ENCODE data around the gene KCNIP4.

KCNIP4 gene

DNA sequence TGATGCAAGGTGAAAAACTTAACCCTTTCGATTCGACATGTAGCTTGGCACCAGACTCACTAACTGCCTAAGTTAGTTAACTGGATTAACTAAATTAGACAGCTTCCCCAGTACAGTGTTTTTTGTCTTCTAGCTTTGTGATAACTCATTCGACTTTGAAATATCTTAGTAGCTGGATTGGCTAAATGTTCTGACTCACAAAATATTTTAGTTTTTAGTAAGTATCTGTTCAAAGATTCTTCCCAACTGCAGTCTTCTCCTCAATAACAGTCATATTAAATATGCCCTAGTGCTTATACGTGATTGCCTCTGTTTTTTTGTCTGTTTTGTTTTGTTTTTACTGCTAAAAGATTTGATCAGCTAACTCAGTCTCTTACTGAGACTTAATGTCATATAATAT is 102.9 kb downstream of the KCNIP4 start:
- no peak for DNase-seq (ENCODE audit: low read depth)

DNA sequence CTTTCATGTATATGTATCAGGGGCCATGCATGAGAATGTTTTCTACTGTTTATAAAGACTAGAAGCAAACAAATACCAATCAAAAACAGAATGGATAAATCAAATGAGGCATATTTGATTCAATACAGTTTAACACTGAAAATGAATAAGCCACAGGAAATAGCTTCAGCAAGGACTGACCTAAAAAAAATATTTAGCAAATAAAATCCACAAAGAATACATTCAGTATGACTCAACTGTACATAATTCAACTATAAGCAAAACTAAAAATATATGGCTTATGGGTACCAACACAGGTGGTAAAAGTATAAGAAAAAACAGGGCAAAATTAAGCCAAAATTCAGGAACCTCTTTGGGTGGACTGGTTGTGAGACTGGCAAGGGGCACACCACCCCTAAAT is 112.9 kb downstream of the KCNIP4 start:
- no peak for DNase-seq (ENCODE audit: low read depth)

DNA sequence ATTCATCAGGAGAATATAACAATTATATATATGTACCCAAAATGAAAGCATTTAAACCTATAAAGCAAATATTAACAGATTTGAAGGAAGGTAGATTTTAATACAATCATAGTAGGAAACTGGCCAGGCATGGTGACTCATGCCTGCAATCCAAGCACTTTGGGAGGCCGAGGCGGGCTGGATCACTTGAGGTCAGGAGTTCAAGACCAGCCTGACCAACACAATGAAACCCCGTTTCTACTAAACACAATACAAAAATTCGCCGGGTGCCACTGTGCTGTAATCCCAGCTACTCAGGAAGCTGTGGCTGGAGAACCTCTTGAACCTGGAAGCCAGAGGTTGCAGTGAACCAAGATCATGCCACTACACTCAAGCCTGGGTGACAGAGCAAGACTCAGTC is 118.3 kb downstream of the KCNIP4 start:
- DNase-seq (ENCODE audit: low read depth): no peak

DNA sequence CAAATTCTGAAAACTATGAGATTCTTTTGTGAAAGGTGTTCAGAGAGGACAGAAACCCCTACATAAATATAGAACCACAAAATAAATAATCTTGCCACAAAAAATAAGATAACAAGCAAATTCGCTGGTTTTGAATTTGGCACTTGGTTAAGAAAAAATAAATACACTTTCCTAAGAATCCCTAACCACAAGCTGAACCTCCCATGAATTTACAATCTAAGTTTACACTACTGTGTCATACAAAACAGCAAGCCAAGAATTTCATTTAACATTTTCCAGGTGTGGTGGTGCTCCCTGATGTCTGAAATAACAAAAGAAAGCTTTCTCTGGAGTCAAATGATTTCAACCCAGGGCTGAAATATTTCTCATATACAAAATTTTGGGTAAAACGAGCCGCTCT is 121.0 kb downstream of the KCNIP4 start:
- DNase-seq (ENCODE audit: low read depth): no peak

DNA sequence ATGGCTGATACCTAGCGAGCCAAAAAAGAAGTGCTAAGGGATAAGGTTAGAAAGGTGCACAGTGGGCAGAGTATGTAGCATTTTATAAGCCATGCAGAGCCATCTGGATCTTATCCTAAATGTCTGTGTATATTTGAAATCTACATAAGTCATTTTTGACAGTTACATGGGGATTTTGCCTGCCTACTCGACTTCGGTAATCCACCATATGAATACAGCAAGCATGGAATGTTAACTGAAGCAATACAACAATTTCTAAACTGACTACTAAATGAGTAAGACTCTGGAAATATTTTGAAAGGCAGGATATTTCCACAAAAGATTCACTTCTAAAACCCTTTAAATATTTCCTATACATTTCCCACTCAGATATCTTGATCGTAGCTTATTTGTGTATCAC is 122.5 kb downstream of the KCNIP4 start:
- no peak for DNase-seq (ENCODE audit: low read depth)

DNA sequence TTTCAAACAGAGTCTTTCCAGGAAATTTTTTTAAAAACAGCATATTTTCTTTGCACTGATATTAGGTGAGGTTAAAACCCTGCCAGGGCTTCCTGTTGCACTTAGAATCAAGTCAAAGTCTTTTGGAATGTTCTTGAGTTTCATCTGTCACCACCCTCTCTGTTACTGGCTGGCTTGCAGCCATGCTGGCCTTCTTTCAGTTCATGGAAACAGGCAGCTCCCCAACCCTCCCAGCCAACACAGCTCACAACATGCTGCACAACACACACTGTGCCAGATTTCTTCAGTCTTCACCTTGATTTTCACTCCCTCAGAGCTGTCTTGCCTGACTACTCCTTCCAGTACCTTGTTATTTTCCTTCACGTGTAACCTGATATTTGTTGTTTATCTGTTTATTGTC is 129.5 kb downstream of the KCNIP4 start:
- DNase-seq (ENCODE audit: low read depth): no peak

DNA sequence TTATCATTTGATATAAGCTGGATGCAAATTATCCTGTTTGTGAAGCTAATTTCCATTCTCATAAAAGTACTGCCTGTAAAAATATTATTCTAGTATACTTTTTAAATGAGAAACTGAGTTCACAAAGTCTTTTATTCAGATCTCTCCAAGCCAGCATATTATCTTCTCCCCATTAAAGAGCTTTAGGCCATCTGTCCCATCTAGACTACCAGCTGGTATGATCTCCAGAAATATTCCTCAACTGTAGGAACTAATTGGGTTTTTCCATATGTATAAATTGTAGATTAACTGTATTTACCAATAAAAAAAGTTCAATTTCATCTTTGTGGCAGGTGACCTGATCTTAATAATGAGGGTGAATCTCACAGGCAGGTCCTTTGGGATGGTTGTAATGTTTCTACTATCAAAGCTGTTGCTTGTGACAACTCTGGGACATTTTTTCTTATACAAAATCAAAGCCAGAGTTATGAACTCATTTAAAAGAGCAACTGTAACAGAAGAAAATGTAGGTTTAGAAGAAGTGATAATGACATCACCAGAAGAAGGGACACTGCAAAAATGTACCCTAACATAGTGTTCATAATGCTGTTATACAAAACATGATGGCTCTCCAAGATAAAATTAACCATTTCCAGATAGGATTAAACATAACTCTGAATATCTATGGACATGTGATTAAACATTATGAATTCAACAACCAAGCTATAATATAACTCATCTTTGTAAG is 132.8 kb downstream of the KCNIP4 start:
- DNase-seq (ENCODE audit: low read depth): no peak

DNA sequence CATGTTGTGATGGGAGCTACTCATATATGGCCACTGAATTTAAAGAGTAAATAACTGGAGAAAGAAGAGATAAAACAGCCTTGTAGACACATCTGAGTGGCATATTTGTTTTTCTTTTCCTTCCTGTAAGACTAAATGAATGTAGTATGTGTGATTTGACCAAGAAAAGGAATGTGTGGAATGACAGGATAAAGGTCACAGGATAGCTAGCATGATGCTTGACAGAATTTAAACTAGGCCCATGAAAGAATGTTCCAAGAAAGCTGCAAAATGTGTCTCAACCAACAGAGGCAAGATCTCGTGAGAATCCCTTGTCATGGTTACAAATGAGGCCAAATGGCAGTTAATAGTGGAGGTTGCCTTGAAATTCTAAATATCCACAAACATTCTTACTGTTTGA is 137.0 kb downstream of the KCNIP4 start:
- no peak for DNase-seq (ENCODE audit: low read depth)

DNA sequence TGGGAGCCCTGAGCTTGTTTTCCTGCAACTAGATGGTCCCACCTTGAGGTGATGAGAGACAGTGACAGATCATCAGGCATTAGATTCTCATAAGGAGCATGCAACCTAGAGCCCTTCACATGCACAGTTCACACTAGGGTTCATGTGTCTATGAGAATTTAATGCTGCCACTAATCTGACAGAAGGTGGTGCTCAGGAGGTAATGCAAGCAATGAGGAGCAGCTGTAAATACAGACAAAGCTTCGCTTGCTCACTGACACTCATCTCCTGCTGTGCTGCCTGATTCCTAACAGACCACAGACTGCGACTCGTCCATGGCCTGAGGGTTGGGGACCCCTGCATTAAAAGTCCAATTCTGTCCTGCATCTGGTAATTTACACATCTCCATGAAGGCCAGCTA is 141.6 kb downstream of the KCNIP4 start:
- DNase-seq (ENCODE audit: low read depth): no peak

DNA sequence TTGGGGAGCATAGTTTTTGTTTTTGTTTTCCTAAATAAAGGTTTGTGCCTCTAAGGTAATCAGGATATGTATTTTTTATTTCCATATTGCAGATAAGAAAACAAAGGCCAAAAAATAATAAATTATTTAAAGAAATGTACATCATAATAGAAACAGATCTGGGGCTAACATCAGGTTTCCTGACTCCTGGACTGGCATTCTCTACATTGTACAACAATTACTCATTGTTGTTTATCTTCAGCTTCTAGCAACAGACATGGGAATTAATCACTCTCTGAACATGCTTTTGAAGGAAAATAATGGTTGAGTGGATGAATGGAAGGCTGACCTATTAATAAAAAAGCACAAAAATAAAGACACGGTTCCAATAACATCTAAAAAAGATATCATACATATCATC is 146.2 kb downstream of the KCNIP4 start:
- DNase-seq (ENCODE audit: low read depth): no peak

DNA sequence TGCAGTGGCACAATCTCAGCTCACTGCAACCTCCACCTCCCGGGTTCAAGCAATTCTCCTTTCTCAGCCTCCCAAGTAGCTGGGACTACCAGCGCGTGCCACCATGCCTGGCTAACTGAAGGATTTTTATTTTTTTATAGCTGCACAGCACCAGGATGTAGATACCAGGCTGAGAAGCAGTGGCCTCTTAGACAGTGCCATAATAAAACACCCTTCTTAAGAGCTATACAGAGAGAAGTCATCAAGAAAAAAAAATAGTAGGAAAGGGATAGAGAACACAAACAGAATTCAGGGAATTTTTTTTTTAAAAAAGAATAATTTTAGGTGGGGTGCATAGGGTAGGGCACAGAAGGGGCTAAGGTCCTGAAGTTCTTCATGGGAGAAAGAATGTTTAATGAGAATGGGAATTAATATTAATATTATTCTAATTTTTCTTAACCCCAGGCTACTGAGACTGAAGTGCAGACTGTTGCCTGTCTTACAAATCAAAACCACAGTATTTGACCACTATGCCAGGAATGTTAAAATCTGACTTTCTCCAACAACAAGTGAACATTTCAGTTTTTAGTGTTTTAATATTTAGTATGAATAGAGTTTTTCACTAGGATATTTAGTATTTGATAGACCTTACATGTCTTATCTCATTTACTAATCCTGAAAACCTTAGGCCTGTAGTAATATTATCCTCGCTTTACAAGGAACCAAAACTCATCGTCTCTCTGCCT is 146.7 kb downstream of the KCNIP4 start:
- no peak for DNase-seq (ENCODE audit: low read depth)

DNA sequence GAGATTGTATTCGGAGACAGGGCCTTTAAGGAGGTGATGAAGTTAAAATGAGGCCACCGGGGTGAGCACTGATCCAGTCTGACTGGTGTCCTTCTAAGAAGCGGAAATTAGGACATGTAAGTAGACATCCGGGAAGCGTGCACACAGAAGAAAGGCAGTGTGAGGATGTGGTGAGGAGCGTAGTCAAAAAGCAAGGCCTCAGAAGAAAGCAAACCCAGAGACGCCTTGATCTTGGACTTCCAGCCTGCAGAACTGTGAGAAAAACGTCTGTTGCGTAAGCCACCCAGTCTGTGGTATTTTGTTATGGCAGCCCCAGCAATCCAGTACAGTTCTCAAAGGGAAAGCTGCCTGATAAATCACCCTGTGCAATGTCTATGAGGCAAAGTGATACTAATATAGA is 153.5 kb downstream of the KCNIP4 start:
- DNase-seq (ENCODE audit: low read depth): no peak

DNA sequence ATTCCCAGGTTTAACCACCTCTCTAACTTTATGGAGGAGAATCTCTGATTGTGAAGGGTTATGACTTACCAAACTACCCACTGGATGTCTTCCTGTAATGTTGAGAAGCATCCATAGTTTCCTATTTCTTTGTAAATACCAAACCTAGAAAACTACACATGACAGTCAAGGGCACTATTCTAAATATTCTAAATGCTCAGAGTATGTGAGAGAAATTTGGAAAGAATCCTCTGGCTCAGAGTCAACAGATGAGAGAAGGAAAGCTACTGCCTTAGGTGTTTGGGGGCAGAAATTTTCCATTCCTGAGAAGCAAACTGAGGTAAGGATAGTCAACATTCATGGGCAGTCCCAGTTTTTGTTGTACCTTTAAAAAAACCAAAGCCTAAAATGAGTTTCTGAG is 155.8 kb downstream of the KCNIP4 start:
- no peak for DNase-seq (ENCODE audit: low read depth)

DNA sequence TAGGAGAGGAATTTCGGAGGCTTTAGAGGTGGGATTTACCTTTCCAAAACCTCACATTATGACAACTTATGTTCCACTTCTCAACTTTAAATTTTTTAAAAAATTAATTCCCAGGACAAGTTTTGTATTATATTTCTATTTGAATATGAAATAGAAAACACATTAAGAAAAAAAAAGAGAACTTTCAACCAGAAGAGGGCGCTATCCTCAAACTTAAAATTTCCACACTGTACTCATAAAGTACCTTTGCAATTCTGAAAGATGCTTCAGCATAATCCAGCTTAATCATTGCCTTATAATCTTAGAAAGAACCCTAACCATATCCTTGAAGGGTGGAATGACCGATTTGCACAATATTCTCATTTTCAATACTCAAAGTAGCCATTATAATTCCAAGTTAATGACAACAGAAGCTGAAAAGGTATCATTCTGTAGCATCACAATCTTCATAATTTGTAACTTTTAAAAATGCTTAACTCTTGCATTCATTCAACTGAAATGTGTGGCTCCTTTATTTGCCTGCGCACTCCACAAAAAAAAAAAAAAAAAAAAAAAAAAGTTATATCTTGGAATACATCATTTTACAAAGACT is 158.0 kb downstream of the KCNIP4 start:
- no peak for DNase-seq (ENCODE audit: low read depth)

DNA sequence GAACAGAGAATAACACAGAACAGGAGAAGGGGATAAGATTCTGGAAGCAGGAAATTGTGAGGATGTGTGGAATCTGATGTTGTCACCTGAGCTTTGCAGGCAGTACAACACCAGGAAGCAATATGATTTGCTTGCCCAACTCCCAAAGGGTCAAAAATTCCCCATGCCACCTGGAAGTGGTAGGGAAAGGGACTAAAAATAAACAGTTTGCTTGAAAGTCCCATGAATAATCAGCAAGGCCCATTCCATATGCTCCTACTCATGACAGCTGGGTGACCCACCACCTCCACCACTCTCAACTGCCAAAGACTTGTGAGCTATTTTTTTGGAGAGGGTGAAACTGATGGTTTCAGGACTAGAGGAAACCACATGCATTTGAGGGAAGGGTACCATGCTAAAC is 168.4 kb downstream of the KCNIP4 start:
- no peak for DNase-seq (ENCODE audit: low read depth)

DNA sequence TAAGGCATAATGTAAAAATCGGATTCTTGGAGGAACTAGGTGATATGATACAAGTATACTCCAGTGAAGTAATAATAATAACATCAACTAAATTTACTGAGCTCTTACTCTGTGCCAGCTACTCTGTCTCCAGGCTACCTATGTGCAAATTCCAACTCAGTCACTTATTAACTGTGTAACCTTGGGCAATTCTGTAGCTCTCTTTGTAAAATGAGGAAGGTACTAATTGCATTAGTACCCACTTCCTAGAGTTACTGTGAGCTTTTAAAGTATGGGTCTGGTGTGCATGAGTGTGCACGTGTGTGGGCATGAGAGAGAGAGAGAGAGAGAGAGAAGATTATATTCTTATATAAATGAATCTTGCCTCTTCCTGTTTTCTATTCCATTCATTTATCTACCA is 169.9 kb downstream of the KCNIP4 start:
- no peak for DNase-seq (ENCODE audit: low read depth)

DNA sequence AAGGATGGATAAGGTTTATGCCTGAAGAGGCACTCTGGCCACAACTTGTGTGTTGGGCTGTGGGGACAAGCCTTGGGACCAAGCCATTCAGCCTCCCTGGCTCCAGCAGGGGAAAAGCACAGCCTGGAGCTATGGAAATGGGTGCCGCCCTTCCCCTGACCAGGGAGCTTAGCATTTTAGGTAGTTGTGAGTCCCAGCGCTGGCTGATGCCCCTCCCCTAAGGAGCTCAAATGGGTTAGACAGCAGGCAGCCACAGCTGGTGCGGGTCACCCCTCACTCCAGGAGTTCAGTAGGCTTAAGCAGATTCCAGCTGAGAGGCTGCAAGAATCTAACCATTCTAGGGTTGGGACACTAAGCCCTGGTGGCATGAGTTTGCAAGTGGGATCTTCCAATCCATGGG is 172.9 kb downstream of the KCNIP4 start:
- DNase-seq (ENCODE audit: low read depth): no peak

DNA sequence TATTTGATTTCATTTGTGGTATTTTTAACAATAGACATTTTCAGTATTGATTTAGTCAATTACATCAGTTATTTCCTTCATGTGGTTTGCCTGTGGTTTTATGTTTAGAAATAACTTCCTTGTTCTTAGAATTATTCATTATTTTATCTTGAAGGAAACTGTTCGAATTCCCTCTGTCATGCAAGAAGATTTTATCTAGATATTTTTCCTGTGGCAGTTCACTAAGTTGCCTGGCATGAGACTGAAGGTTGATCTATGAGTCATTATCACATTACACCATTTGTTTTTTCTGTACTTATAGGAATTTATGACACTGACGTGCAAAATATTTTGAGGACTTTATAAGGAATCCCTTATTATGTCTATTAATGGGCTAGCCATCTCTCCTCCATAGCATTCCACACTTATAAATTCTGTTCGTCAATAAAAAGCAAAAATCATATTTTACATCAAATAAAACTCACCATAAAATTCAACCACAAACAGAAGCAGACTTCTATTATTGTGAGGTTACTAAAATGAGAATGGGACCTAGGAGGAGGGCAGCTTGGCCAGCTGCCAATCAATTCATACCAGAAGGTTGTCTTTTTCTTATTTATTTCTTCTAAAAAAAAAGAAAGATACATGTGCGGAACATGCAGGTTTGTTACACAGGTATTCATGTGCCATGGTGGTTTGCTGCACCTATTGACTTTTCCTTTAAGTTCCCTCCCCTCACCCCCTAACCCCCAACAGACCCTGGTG is 179.0 kb downstream of the KCNIP4 start:
- DNase-seq (ENCODE audit: low read depth): no peak

DNA sequence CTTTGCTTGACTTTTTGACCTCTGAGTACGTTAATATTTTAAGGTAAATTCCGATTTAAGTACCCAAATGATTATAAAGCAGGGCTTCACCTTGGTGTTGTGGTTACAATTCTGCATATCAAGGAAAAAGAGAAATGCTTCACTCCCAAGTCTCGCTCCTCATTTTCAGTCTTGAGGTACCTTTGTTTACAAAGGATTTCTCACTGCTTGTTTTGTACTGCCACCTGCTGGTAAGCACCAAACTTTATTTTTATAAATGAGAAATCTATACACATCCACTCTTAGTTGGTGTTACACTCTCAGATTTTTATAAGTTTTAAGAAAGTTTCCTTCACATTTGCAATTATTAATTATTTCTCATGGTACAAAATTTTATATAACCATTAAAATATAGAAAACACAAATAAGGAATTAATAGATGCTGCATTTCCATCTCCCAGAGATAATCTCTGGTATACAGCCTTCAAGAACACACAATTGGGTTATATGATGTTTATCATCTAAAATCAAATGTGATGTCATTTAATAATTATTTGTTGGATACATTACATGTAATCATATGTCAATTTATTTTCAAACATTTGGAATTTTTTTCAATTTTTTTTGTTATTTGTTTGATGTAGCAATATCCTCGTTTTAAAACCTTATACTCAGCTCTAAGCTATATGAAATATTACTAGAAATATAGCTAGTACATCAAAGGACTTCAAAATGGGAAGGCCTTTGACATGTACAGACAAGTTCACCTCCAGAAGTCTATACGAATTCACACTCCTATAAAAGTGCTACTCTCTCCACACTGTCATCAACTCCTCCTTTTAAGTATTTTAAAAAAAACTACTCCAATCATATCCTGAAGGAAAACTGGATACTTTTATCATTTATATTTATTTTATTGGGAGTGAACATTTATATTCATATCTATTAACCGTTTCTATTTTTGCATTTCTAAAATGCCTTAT is 179.9 kb downstream of the KCNIP4 start:
- DNase-seq (ENCODE audit: low read depth): no peak

DNA sequence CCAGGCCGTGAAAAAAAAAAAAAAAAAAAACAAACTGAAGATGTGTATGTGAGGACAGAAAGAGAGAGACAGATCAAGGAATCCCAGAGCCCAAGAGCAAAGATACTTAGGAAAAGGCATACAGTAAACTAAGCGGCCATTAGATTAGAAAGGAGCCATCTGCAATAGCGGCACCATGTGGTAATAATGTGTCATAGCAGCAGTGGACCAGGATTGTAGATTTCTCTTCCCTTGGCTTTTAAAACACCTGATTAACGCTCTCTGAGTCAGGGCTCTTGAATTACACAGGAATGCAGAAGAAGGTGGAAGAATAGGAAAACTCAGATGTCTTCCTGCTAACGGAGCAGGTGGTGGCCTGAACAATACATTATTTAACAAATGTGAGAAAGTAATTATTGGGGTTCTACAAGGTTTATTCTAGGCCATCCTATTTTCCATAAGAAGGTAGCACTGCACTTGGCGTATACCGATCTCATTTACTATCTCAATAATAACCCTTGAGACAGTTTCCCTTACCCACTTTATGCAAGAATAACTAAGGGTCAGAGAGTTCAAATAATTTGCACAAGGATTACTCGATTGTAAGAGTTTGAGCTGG is 182.7 kb downstream of the KCNIP4 start:
- DNase-seq (ENCODE audit: low read depth): no peak

DNA sequence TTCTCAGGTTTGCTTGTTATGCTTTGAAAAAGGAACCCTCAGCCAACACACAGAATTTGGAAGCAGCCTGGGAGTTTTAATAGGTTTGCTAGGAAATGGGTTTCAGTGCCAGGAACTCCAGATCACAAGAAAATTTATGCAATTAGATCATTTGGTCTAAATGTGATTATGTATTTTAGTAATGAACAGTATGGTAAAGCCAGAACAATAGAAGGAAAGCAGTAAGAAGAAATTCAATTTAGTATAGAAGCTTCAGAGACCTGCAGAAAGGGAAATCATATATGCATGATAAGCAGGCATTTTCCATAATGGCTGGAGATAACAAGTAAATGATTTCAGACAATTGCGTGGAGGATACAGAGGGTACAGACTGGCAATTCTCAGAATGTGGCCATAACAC is 184.7 kb downstream of the KCNIP4 start:
- DNase-seq (ENCODE audit: low read depth): no peak

All from GM04503 (cell line).